Skeletal muscle tissue (tissue), 4 donors: ENCODE results near the gene OBP2A. TPM values are rescaled to one million over a fixed set of nuclear protein-coding genes. Genes with fewer than 3 reads are reported as not detected.

ENCODE experiments used
- H3K27ac ChIP-seq: one replicate; pipeline ENCODE4 v1.7.0; 2013; ENCODE audit warnings: mild to moderate bottlenecking, low read depth, low read length, inconsistent platforms
- H3K27me3 ChIP-seq, 3 donors: one replicate each; pipeline ENCODE4 v1.7.0; 2013; ENCODE audit warnings: low read length in 3 of 3; ENCODE audit not compliant: control insufficient read depth in 3 of 3, insufficient read depth in 3 of 3
- H3K36me3 ChIP-seq, 3 donors: one replicate each; pipeline ENCODE4 v1.7.0; 2013; ENCODE audit warnings: low read length in 3 of 3; ENCODE audit not compliant: control insufficient read depth in 3 of 3, insufficient read depth in 3 of 3
- H3K4me1 ChIP-seq, 3 donors: one replicate each; pipeline ENCODE4 v1.7.0; 2013; ENCODE audit warnings: low read length in 3 of 3, mild to moderate bottlenecking in 3 of 3; ENCODE audit not compliant: control insufficient read depth in 3 of 3, insufficient read depth in 3 of 3
- H3K4me3 ChIP-seq, 3 donors: one replicate each; pipeline ENCODE4 v1.7.0; 2013; ENCODE audit warnings: low read length in 3 of 3
- H3K9ac ChIP-seq, 3 donors: one replicate each; pipeline ENCODE4 v1.7.0; 2013; ENCODE audit warnings: low read length in 3 of 3, mild to moderate bottlenecking in 3 of 3, moderate library complexity in 2 of 3, low read depth in 1 of 3
- H3K9me3 ChIP-seq, 3 donors: one replicate each; pipeline ENCODE4 v1.7.0; 2013; ENCODE audit warnings: low read length in 3 of 3; ENCODE audit not compliant: control insufficient read depth in 3 of 3
- total RNA-seq: library from RNA; depleted of rRNA; stranded (reverse); fragments of >200 nt; gene quantifications from one replicate; pipeline ENCODE4 v1.2.3, GENCODE V29; 2014
- donor health status: Osteomylitis.

Gene OBP2A
- total RNA-seq, 1 donor from 2014 or later = not detected

DNA sequence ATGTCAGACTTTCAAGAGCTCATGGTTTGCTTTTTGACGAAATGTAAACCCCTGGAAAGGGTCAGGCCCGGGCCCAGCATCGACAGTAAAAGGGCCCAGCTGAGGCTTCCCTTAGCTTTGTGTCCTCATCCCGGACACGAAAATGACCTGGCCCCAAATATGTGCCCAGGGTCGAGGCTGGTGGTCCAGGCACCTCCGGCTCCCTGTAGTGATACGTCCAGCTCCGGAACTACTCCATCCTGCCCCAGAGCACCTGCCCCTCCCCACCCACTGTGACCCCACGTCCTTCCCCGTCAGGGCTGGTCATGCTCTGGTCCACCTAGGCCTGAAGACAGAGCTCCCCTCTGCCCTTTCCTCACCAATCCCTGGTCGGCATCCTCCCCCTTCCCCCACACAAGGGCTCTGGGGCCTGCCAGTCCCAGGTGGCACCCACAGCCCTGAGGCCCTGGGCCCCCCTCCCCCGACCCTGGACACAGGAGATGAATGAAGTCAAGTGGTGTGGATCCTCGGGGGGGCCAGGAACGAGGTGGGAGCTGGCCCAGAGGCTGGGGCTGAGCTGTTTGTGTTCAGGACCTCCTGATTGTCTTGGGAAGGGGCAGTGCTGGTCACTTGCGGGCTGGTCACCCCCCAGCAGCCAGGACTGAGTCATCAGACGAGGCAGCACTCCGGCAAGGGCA is 6.2 kb downstream of the OBP2A start:
- H3K36me3 ChIP-seq = no peaks in the 10 kb centered on the region
- H3K27ac ChIP-seq = no peak overlapping the region
- no peaks in the 10 kb centered on the region for H3K4me1 ChIP-seq
- H3K4me3 ChIP-seq = no peak overlapping the region
- peaks cover 0 to 15% (median 7%) of the 10 kb centered on the region in 3 donors for H3K27me3 ChIP-seq
- no peaks in the 10 kb centered on the region for H3K9me3 ChIP-seq
- no peak overlapping the region for H3K9ac ChIP-seq

GRCh38 chr9:135552698-135553171 is 6.8 kb downstream of the OBP2A start:
- Histone ChIP-seq H3K9me3 (no peaks in the 10 kb centered on the region), H3K4me1 (no peaks in the 10 kb centered on the region), H3K4me3 (no peak overlapping the region)

DNA sequence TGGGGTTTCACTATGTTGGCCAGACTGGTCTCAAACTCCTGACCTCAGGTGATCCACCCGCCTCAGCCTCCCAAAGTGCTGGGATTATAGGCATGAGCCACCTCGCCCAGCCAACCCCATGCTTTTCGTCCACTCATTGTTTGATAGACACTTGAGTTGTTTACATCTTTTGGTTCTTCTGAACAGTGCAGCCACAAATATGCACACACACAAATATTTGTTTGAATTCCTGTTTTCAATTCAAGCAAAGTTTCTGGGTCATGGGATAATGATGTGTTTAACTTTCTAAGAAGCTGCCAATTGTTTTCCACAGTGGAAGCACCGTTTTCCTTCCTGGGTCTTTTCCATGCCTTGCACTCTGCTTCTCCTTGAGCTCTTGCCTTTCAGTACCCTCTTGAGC is 8.8 kb downstream of the OBP2A start:
- no peak overlapping the region for H3K4me3 ChIP-seq
- H3K27me3 ChIP-seq = peaks cover 3 to 19% (median 10%) of the 10 kb centered on the region in 3 donors
- no peak overlapping the region for H3K27ac ChIP-seq
- no peaks in the 10 kb centered on the region for H3K9me3 ChIP-seq
- no peak overlapping the region for H3K9ac ChIP-seq
- no peaks in the 10 kb centered on the region for H3K36me3 ChIP-seq
- H3K4me1 ChIP-seq = no peaks in the 10 kb centered on the region

More at GRCh38 chr9:135552698-135553171, 6.8 kb downstream of the OBP2A start:
- H3K36me3 ChIP-seq = no peaks in the 10 kb centered on the region
- H3K27ac ChIP-seq = no peak overlapping the region
- no peak overlapping the region for H3K9ac ChIP-seq
- peaks cover 0 to 15% (median 7%) of the 10 kb centered on the region in 3 donors for H3K27me3 ChIP-seq

- H3K27ac ChIP-seq = no peak overlapping the region
- H3K27me3 ChIP-seq = peaks cover 5 to 19% (median 11%) of the 10 kb centered on the region in 3 donors
- H3K4me1 ChIP-seq = no peaks in the 10 kb centered on the region
- H3K9me3 ChIP-seq = no peaks in the 10 kb centered on the region
- no peak overlapping the region for H3K4me3 ChIP-seq
- H3K9ac ChIP-seq = no peak overlapping the region
- H3K36me3 ChIP-seq = no peaks in the 10 kb centered on the region
These were observed 9.3 kb downstream of the OBP2A start for GRCh38 chr9:135555203-135555602.

- Histone ChIP-seq H3K27ac (no peak overlapping the region), H3K9me3 (no peaks in the 10 kb centered on the region), H3K4me3 (no peak overlapping the region), H3K36me3 (no peaks in the 10 kb centered on the region), H3K27me3 (peaks cover 5 to 17% (median 8%) of the 10 kb centered on the region in 3 donors), H3K4me1 (no peaks in the 10 kb centered on the region), H3K9ac (no peak overlapping the region)
These were observed 10.0 kb downstream of the OBP2A start for GRCh38 chr9:135555910-135556309.

GRCh38 chr9:135559606-135560005 is 13.7 kb downstream of the OBP2A start:
- no peak overlapping the region for H3K27ac ChIP-seq
- H3K27me3 ChIP-seq = peaks cover 18 to 31% (median 26%) of the 10 kb centered on the region in 3 donors
- no peaks in the 10 kb centered on the region for H3K4me1 ChIP-seq
- no peak overlapping the region for H3K4me3 ChIP-seq
- no peaks in the 10 kb centered on the region for H3K36me3 ChIP-seq
- no peaks in the 10 kb centered on the region for H3K9me3 ChIP-seq
- no peak overlapping the region for H3K9ac ChIP-seq

GRCh38 chr9:135561391-135562234 is 15.7 kb downstream of the OBP2A start, which contains the start of gene PAEP:
TSS of gene PAEP (plus strand) at chr9:135561756.
- no peaks in the 10 kb centered on the region for H3K4me1 ChIP-seq
- no peaks in the 10 kb centered on the region for H3K36me3 ChIP-seq
- peaks cover 26 to 43% (median 37%) of the 10 kb centered on the region in 3 donors for H3K27me3 ChIP-seq
- H3K4me3 ChIP-seq = no peak within 1 kb of the TSS
- H3K9me3 ChIP-seq = no peaks in the 10 kb centered on the region
- no peak within 1 kb of the TSS for H3K27ac ChIP-seq
- H3K9ac ChIP-seq = no peak within 1 kb of the TSS

GRCh38 chr9:135562235-135562745 is 16.4 kb downstream of the OBP2A start:
- peaks cover 26 to 44% (median 42%) of the 10 kb centered on the region in 3 donors for H3K27me3 ChIP-seq
- no peaks in the 10 kb centered on the region for H3K9me3 ChIP-seq
- no peak overlapping the region for H3K27ac ChIP-seq
- H3K9ac ChIP-seq = no peak overlapping the region
- H3K4me1 ChIP-seq = no peaks in the 10 kb centered on the region
- H3K36me3 ChIP-seq = no peaks in the 10 kb centered on the region
- no peak overlapping the region for H3K4me3 ChIP-seq

DNA sequence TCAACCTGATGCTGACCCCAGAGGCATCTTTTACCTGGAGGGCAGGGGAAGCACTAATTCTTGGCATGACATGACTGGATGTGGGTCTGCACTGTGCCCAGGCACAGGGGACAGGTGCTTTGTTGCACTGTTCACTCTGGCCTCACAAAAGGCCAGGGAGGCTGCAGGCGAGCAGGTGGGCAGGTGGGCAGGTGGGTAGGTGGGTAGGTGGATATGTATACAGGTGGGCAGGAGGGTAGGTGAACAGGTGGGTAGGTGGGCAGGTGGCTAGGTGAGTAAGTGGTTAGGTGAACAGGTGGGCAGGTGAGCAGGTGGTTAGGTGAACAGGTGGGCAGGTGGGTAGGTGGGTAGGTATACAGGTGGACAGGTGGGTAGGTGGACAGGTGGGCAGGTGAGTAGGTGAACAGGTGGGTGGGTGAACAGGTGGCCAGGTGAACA is 17.1 kb downstream of the OBP2A start:
- H3K4me1 ChIP-seq = no peaks in the 10 kb centered on the region
- H3K27me3 ChIP-seq = peaks cover 26 to 46% (median 43%) of the 10 kb centered on the region in 3 donors
- no peak overlapping the region for H3K9ac ChIP-seq
- H3K27ac ChIP-seq = no peak overlapping the region
- no peak overlapping the region for H3K4me3 ChIP-seq
- H3K9me3 ChIP-seq = no peaks in the 10 kb centered on the region
- no peaks in the 10 kb centered on the region for H3K36me3 ChIP-seq
